KBM-7 (cell line): Measurements from ENCODE around the gene TCOF1.

Experiments used
- DNase-seq: peaks from one replicate; pipeline ENCODE4 v3.0.0-alpha.2; 2015
- in situ Hi-C: fragments of 300-500 bp; cut with MboI; formaldehyde crosslinking; loops from 2 replicates; pipeline ENCODE4 v1.14.3; 2020; ENCODE audit warnings: low sequenced_read_pairs, low pct_unique_long_range_greater_than_20kb, mixed read lengths

TCOF1 gene

DNA sequence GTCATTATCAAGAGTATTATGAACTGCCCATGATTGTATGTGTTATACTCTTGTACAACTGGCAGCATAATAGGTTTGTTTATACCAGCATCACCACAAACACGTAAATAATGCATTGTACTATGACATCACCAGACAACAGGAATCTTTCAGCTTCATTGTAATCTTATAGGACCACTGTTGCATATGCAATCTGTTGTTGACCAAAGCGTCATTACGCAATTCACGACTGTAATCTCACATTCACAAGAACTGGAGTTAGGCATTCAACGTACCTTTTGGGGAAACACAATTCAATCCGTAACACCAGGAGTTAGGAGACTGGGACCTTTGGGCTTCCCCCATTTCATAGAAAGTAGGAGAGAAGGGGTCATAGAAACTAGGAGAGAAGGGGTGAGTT lies 34.4 kb upstream of the TCOF1 start:
- DNase-seq: no peak
- in situ Hi-C loops: no loop called here

DNA sequence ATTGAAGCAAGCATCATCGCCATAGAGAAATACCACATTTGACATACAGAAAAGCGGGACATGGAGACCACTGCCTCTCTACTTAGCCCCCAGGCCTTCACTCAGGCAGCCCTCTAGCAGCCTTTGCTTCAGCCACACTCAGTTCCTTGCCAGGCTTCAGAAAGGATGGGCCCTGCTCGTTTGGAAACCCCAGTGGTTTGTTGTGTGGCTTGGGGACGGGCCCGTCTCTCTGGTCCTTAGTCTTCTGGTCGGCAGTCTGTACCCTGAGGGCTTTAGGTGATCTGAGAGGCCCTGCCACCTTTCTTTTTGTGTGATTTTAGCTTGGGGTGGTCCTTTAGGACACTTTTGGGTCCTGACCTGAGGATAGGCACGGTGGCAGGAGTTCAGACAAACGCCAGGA lies 33.7 kb upstream of the TCOF1 start:
- in situ Hi-C loops: no loop called here
- DNase-seq: no peak

DNA sequence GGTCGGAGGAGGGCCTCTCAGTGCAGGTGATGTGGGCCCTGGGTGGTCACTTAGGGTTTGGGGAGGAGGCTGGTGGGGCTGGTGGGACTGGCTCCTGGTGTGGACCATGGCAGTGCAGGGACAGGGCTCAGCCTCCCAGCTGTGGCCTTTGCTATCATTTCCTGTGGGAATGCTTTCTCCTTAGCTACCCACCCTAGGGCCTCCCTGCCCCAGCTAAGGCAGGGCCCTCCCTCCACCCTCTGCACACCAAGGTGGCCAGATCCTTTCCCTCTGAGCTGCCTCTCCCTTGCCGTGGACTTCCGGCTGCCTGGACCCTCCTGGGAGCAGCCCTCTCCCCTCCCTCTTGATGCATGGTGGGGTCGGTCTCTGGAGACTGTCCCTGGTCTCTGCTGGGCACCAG lies 32.1 kb upstream of the TCOF1 start:
- in situ Hi-C loops: no loop called here
- DNase-seq: no peak

- no peak for DNase-seq
- in situ Hi-C loops: no loop called here
Measured at GRCh38 chr5:150326707-150327106, 30.8 kb upstream of the TCOF1 start.

DNA sequence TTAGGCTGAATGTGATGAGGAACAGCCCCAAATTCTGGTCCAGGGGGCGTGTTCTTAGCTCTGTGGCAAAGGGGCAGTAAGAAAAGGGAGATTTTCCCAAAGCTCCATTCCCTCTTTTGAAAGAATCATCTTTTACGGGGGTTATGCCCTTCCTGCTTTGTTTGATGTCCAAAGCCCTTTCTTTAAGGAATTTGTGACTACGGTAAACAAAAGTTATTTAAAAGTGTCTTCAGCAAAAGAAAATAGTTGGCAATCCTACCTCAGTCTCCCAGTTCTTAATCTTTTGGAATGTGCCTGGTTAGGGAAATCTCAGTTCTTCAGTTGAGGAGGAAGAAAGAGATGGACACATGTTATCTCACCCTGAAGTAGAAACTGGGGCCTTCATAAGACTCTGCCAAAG lies 30.4 kb upstream of the TCOF1 start:
- no peak for DNase-seq
- in situ Hi-C loops: no loop called here

GRCh38 chr5:150328515-150328914 lies 29.0 kb upstream of the TCOF1 start:
- in situ Hi-C loops: no loop called here
- DNase-seq: no peak

DNA sequence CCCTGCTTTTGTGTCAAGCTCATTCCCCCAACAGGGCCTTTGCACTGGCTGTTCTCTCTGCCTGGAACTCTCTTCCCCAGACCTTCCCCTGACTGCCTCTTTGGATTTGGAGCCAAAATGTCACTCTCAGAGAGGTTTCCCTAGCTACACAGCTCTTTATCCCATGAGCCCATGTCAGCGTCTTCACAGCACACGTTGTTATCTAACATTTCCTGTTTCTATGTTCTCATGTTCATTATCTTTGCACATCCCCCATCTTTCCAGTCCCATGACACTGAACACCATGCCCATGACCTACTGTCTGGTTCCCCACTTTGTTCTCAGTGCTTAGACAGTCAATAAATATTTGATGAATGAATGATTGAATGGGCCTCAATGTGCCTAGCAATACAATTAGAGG lies 28.5 kb upstream of the TCOF1 start:
- in situ Hi-C loops: no loop called here
- DNase-seq: no peak

DNA sequence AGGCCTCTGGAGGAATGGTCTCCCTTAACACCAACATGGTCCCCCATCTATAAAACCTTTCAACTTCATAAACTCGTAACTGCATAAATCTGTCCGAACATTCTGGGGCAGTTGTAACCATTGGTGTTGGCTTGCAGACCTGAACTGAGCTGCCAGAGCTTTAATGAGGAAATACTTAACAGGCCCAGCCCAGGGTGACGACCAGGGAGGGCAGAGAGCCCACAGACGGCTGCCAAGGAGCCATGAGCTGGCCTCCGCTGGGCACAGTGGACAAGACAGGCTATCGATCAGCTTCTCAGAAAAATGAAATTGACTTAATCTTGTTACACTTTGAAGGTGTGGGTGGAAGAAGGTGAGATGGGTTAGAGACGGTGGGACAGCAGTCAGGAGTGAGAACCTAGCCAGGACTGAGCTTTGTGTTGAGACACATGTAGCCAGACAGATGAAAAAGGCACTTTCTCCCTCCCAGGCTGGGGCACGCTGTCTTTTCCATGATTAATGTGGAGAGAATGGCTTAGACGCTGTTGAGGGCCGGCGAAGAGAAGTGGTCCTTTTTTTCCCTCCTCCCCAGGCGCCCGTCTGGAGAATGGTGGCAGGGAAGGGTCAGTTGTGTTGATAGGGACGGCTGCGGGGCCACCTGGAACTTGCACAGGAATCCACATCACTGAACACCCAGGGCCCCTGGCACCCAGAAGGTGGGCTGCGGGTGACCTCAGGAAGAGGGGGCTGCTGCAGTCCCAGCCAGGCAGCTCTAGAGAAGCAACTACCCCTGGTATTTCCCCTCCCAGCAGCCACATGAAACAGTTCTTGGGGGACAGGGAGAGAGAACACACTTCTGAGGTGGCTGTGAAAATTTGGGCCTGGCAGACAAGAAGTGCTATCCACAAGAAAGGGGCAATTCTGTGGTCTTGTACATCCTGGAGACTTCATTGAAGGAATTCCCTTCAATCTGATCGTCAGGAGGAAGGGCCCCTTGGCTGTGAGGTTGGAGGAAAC lies 27.3 kb upstream of the TCOF1 start:
- no peak for DNase-seq

GRCh38 chr5:150333400-150333799 lies 24.1 kb upstream of the TCOF1 start:
- in situ Hi-C loops: no loop called here
- no peak for DNase-seq

More for the DNA sequence above, 27.3 kb upstream of the TCOF1 start:
- in situ Hi-C loops: no loop called here

DNA sequence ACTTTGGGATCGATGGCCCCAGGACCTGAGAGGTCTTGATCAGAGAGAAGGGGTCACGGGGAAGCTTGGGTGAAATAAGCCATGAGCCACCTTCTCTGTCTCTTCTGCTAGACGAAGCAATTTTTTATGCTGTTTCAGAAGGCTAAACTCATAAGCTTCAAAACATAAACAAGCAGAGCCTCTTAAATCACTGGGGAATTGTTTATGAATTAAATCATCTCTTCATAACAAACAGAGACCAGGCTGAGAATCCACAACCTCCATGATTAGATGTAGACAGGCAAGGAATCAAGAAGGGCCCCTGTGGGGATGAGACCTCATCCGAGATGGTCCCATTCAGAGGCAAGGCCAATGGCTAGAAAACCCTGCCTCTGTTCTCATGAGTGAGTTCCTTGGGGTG lies 21.7 kb upstream of the TCOF1 start:
- in situ Hi-C loops: no loop called here
- no peak for DNase-seq

GRCh38 chr5:150338546-150338945 lies 19.0 kb upstream of the TCOF1 start:
- DNase-seq: no peak
- in situ Hi-C loops: no loop called here

GRCh38 chr5:150339165-150339564 lies 18.3 kb upstream of the TCOF1 start:
- in situ Hi-C loops: no loop called here
- DNase-seq: no peak

GRCh38 chr5:150339841-150340240 lies 17.7 kb upstream of the TCOF1 start:
- in situ Hi-C loops: loop anchor here (10.0 kb wide), 1 partner anchor 65 kb away; no protein-coding TSS in a partner anchor

DNA sequence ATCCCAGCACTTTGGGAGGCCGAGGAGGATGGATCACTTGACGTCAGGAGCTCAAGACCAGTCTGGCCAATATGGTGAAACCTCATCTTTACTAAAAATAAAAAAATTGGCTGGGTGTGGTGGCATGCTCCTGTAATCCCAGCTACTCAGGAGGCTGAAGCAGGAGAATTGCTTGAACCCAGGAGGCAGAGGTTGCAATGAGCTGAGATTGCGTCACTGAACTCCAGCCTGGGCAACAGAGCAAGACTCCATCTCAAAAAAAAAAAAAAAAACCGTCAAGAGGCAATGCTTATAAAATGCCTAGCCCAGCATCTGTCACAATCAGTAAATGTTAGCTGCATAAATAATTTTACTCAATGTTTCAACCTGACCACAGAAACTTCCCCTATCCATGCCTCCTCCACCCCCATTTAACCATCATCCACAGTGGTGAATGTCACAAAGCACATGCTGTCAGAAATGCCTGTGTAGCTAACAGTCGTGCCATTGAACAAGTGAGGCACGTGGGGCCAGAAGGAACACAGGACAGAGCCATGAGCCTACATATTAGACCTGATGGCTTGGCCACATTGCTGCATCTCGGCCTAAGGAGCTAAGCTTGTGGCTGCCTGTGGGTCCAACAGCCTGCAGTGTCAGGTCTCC lies 16.8 kb upstream of the TCOF1 start:
- in situ Hi-C loops: loop anchor here (10.0 kb wide), 1 partner anchor 66 kb away; no protein-coding TSS in a partner anchor

More at GRCh38 chr5:150339841-150340240, 17.7 kb upstream of the TCOF1 start:
- no peak for DNase-seq

DNA sequence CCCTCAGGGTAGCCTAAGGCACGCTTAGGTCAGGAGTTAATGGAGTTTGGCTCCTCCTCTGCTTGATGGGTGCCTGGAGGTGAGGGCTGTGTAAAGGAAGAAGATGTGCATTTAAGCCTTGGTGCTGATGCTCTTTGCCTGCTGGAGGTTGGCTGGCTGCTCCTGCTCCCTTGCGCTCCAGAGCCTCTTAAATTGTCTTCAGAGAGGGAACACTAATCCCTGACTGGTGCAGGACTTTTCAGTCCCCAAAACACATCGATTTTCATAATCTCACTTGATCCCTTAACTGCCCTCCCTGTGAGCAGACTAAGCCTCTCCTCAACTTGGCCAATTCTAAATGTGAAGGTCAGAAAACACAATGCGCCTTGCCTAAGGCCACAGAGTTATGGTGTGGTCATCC lies 16.2 kb upstream of the TCOF1 start:
- in situ Hi-C loops: loop anchor here (10.0 kb wide), 1 partner anchor 67 kb away; no protein-coding TSS in a partner anchor
- no peak for DNase-seq

More for the DNA sequence above, 16.8 kb upstream of the TCOF1 start:
- DNase-seq: peak; percentile 29

DNA sequence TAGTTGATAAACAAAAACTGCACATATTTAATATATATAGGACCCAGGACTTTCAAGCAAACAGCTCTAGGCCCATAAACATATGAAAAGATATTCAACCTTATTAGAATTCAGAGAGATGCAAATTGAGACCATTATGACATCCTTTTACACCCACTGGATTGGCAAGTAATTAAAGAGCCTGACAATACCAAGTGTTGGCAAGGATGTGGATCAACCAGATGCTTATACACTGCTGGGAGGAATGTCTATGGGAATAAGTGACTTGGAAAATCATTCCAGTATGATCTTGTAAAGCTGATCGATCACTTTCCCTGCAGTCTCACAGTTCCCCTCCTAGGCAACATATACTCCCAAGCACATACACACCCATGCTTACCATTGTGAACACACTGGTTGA lies 15.5 kb upstream of the TCOF1 start:
- DNase-seq: no peak
- in situ Hi-C loops: loop anchor here (10.0 kb wide), 1 partner anchor 67 kb away; no protein-coding TSS in a partner anchor

DNA sequence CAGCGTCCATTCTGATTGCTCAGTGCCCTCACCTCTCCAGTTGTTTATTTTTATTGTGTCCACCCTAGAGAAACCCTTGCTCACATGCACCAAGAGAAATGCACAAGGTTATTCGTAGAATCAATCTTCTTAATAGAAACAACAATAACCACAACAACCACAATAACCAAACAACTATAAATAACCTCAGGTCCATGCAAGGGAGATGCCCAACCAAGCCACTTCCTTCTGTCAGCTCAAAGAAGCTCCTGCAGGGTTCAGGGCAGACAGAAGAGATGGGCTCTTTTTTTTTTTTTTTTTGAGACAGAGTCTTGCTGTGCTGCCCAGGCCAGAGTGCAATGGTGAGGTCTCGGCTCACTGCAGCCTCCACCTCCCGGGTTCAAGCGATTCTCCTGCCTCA lies 14.9 kb upstream of the TCOF1 start:
- in situ Hi-C loops: loop anchor here (10.0 kb wide), 1 partner anchor 68 kb away; no protein-coding TSS in a partner anchor
- no peak for DNase-seq

DNA sequence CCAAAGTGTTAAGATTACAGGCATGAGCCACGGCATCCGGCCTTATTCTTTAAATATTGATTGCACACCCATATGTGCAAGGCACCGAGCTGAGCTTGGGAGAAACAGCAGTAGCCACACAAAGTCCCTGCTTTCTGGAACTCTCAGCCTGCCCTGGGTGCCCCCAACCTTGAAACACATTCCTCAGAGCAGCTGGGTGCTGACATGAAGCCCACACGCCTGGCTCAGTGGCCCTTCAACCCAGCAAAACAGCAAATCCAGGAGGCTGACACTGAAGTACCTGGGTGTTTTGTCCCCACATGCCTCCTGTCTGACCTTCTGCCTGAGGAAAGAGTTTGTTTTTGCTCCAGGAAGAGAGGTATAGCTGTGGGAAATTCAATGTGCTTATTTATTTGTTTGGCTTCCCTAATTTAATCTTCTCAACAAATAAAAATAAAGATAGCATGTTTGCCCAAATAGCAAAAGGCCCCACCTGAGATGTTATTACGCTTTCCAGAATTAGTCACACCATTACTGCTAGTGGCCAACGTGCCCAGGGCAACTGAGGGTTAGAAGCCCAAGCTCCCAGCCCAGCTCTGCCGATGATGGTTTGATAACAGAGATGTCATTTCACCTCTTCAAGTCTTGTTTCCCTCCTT lies 13.4 kb upstream of the TCOF1 start:
- in situ Hi-C loops: loop anchor here (10.0 kb wide), 1 partner anchor 69 kb away; no protein-coding TSS in a partner anchor

DNA sequence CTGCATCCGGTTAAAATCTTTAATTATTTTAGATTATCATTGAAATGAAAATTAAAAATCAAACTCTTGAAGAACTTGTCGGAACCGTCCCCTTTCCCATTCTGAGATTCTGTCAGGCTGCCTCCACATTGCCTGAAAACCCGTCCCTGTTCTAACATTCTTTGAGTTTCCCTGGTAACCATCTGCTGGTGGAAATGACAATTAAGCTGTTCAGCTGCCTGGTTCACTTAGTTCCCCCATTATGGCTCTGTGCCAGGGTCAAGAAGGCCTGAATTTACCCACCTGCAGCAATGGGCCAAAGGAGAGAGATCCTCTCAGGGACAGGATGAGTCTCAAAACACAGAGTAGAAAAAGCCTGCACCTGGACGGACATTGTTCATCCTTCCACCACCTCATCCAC lies 11.8 kb upstream of the TCOF1 start:
- in situ Hi-C loops: loop anchor here (10.0 kb wide), 1 partner anchor 71 kb away; no protein-coding TSS in a partner anchor
- DNase-seq: no peak

More for the DNA sequence above, 13.4 kb upstream of the TCOF1 start:
- DNase-seq: no peak
